GM15510 (cell line): ENCODE results near the gene MYO19.

Source experiments
- POLR2A ChIP-seq: IDR thresholded peaks from 3 replicates; pipeline ENCODE4 v1.6.1; 2011; ENCODE audit warnings: borderline replicate concordance; ENCODE audit not compliant: insufficient read length; ENCODE audit errors: extremely low read depth

The MYO19 gene

GRCh38 chr17:36461330-36462110 lies 73.1 kb downstream of the MYO19 start:
- no peak for TF ChIP-seq POLR2A

DNA sequence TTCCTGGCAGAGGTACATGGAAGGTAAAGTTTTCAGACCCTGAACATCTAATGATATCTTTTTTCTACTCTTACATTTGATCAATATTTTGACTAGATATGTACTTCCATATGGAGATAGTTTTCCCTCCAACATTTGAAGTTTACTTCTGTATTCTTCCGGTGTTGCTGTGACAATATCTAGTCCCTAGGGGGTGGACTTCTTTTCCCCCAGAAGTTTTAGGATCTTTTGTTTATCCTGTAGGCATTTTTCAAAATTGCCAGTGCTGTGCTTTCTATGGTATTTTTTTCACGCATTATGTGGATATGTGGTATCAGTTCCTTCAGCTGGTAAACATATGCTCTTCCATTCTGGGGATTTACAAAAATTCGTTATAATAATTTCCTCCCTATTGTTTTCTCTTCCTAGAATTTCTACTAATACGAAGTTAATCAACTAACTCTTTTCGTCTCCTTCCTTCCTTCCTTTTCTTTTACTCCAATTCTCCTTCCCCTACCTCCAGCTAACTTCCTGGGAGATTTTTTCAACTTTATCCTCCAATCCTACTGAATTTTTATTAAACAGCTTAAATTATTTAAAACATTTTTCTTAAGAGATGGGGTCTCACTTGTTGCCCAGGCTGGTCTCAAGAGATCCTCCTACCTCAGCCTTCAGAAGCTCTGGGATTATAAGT lies 74.3 kb downstream of the MYO19 start:
- no peak for TF ChIP-seq POLR2A

DNA sequence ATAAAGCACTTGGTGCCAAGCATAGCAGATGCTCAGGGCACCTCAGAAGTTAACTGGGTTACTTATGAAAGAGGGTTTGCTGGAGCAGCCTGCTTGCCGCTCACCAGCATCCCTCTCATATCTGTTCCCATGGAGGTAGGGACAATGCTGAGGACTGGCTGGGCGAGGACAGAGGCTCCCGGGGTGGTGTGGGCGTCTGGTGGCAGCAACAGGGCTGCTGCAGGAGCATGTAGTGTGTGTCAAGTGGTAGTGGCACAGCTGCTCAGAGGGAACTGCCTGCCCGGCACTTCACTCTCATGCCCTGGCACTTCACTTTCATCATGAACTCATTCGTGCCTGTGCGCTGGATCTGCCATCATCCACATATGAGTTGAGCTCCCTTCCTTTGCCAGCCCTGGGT lies 75.1 kb downstream of the MYO19 start:
- TF ChIP-seq POLR2A: no peak

- no peak for TF ChIP-seq POLR2A
Observed at GRCh38 chr17:36459045-36459444, 75.6 kb downstream of the MYO19 start.
